ENCODE measurements around the gene CHN2.

GRCh38 chr7:29377718-29378117 lies 183.1 kb downstream of the CHN2 start:
- TF ChIP-seq CTCF (IDR thresholded peaks at IDR 0.05) (no peak), POLR2A (IDR thresholded peaks at IDR 0.05; ENCODE audit: low read depth) (no peak)
